GM12872 (cell line): ENCODE measurements around the gene SLC27A1.

Experiments
- TF ChIP-seq, protein P1 (sequence below): IDR thresholded peaks from 3 replicates; pipeline ENCODE4 v1.5.1; 2011; ENCODE audit warnings: low read depth, mild to moderate bottlenecking, low read length, moderate library complexity; ENCODE audit not compliant: insufficient read depth

Gene SLC27A1

DNA sequence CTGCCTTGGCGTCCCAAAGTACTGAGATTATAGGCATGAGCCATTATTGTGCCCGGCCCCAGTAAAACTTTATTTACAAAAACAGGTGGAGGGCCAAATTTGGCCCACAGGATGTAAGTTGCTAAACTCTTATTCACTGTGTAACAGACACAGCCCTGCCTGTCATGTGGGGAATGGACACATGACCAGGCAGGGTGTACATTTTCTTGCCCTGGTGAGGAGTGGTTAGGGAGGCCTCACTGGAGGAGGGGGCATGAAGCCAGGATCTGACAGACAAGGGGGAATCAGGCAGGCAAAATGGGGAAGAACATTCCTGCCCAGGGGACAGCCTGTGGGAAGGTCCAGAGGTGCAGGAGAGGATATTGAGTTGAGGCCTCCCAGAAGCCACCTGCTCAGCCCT is 33.7 kb downstream of the SLC27A1 start:
- TF ChIP-seq, protein P1, sequence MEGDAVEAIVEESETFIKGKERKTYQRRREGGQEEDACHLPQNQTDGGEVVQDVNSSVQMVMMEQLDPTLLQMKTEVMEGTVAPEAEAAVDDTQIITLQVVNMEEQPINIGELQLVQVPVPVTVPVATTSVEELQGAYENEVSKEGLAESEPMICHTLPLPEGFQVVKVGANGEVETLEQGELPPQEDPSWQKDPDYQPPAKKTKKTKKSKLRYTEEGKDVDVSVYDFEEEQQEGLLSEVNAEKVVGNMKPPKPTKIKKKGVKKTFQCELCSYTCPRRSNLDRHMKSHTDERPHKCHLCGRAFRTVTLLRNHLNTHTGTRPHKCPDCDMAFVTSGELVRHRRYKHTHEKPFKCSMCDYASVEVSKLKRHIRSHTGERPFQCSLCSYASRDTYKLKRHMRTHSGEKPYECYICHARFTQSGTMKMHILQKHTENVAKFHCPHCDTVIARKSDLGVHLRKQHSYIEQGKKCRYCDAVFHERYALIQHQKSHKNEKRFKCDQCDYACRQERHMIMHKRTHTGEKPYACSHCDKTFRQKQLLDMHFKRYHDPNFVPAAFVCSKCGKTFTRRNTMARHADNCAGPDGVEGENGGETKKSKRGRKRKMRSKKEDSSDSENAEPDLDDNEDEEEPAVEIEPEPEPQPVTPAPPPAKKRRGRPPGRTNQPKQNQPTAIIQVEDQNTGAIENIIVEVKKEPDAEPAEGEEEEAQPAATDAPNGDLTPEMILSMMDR = no peak

- TF ChIP-seq, protein P1 = no peak
These were observed 34.1 kb downstream of the SLC27A1 start for GRCh38 chr19:17504456-17504855.

GRCh38 chr19:17505223-17505622 is 34.9 kb downstream of the SLC27A1 start:
- TF ChIP-seq, protein P1 = no peak

- TF ChIP-seq, protein P1 = no peak
These were observed 36.4 kb downstream of the SLC27A1 start for GRCh38 chr19:17506745-17507144.

GRCh38 chr19:17510220-17510993 is 40.1 kb downstream of the SLC27A1 start:
- TF ChIP-seq, protein P1 = no peak

- TF ChIP-seq, protein P1 = peak; percentile 38
These were observed 41.6 kb downstream of the SLC27A1 start for GRCh38 chr19:17511724-17512573.

- TF ChIP-seq, protein P1 = no peak
These were observed 42.2 kb downstream of the SLC27A1 start for GRCh38 chr19:17512574-17512939.
